ENCODE data around the gene ADAMTSL3.

DNA sequence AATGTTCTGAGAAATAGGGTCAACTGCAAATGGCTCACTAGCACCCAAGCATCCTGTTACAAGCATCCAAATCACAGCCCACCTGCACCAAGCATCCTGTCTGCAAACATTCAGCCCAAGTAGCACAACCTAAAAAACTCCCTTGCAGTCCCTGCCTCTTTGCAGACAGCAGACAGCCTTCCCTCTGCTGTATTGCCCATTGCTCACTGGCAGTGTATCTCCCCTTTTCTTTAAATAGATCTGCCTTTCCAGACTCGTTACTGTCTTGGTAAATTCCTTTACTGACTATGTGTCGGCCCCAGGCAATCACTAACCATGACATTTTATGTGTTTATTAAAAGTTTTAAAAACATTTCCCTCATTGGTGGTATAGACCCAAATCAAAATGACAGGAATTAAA is 155.4 kb downstream of the ADAMTSL3 start:
- no peak for TF ChIP-seq POLR2A (IDR thresholded peaks at IDR 0.05)
- TF ChIP-seq, protein P1, sequence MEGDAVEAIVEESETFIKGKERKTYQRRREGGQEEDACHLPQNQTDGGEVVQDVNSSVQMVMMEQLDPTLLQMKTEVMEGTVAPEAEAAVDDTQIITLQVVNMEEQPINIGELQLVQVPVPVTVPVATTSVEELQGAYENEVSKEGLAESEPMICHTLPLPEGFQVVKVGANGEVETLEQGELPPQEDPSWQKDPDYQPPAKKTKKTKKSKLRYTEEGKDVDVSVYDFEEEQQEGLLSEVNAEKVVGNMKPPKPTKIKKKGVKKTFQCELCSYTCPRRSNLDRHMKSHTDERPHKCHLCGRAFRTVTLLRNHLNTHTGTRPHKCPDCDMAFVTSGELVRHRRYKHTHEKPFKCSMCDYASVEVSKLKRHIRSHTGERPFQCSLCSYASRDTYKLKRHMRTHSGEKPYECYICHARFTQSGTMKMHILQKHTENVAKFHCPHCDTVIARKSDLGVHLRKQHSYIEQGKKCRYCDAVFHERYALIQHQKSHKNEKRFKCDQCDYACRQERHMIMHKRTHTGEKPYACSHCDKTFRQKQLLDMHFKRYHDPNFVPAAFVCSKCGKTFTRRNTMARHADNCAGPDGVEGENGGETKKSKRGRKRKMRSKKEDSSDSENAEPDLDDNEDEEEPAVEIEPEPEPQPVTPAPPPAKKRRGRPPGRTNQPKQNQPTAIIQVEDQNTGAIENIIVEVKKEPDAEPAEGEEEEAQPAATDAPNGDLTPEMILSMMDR (IDR thresholded peaks at IDR 0.05) = no peak

All from suprapubic skin (tissue), 3 donors.